ENCODE measurements around the gene RAB3IL1.

DNA sequence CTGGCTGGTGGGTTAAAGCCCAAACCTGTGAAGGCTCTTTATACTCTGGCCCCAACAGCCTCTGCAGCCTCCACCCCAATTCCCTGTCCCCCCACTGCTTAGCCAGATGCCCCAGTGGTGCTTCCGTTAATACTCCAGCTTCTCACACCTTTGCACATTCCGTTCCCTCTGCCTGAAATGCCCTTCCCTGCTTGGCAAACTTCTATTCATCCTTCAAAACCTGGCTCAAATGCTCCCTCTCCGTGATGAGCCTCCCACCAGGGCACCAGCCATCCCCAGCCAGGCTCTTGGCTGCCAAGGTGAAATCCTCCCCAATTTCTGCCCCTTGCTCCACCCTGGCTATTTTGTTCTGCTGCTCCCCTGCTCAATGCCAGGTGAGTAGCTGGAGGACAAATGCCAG lies 13.5 kb downstream of the RAB3IL1 start:
- TF ChIP-seq CTCF (IDR thresholded peaks at IDR 0.05) (no peak), POLR2A (IDR thresholded peaks at IDR 0.05) (no peak)

Data from heart left ventricle (tissue), 13 donors.